Activated CD8-positive, alpha-beta memory T cell treated with anti-CD3 and anti-CD28 coated beads, Interleukin-2, amount 10 ng/mL, durations not matched to agents 7 days and 5 days (primary cell): ENCODE data around the gene CTU1. TPM values are rescaled to one million over a fixed set of nuclear protein-coding genes. Genes with fewer than 3 reads are reported as not detected.
"Not testable (repeated sequence)": the region's sequence is repeated elsewhere in the genome, so short reads cannot be mapped to it uniquely, and the experiment has no call there.

Experiments used
- ATAC-seq: fragments of 150-1000 bp; cut with Tn5 transposase; one replicate; pipeline ENCODE4 v1.10.0; 2021; ENCODE audit warnings: moderate library complexity
- CTCF ChIA-PET: fragments of 350-600 bp; sonication (Branson Sonifier 250); formaldehyde crosslinking; loops from one replicate; lab custom pipeline; 2021; ENCODE audit warnings: antibody characterized with exemption; lab: Charles Lee
- DNase-seq: peaks from one replicate; pipeline ENCODE4 v3.0.0-alpha.2; 2020
- H3K27ac Mint-ChIP-seq: one replicate; pipeline ENCODE4 v1.8.0; 2021; ENCODE audit warnings: mild to moderate bottlenecking, mixed read lengths
- H3K27me3 Mint-ChIP-seq: one replicate; pipeline ENCODE4 v1.8.0; 2021; ENCODE audit warnings: mixed read lengths
- H3K36me3 Mint-ChIP-seq: one replicate; pipeline ENCODE4 v1.8.0; 2021; ENCODE audit warnings: mild to moderate bottlenecking, mixed read lengths
- H3K4me1 Mint-ChIP-seq: one replicate; pipeline ENCODE4 v1.8.0; 2021; ENCODE audit warnings: mixed read lengths
- H3K4me3 Mint-ChIP-seq: one replicate; pipeline ENCODE4 v1.8.0; 2021; ENCODE audit warnings: mild to moderate bottlenecking, moderate library complexity, mixed read lengths
- H3K9me3 Mint-ChIP-seq: one replicate; pipeline ENCODE4 v1.8.0; 2022; ENCODE audit warnings: low read depth, mixed read lengths
- total RNA-seq, 2 experiments: library from RNA; stranded (reverse); gene quantifications; one replicate each; pipeline ENCODE4 v1.2.3, GENCODE V29; 2021

Gene CTU1
- total RNA-seq, result 10 to 100 TPM in 1 of 2 experiments, 1 to 10 TPM in 1; 9.5 to 10.9 TPM

- H3K4me1 Mint-ChIP-seq, result peaks cover 26% of the 10 kb centered on the region
- peak; percentile 98 for ATAC-seq
- peak within 1 kb of the TSS; percentile 89 for H3K27ac Mint-ChIP-seq
- peak; percentile 100 for DNase-seq
- CTCF ChIA-PET, result interaction anchor here (1.1 to 2.6 kb wide), 3 partner anchors 13 to 50 kb away, joined by 3 to 6 read pairs (median 4); no protein-coding TSS in a partner anchor
- H3K9me3 Mint-ChIP-seq, result no peaks in the 10 kb centered on the region
- H3K36me3 Mint-ChIP-seq, result peaks cover 8% of the 10 kb centered on the region
- H3K27me3 Mint-ChIP-seq, result peaks cover 4% of the 10 kb centered on the region
- peak within 1 kb of the TSS; percentile 93 for H3K4me3 Mint-ChIP-seq
Observed at GRCh38 chr19:51108066-51108804, at the start of gene CTU1. CTU1 (minus strand) TSS chr19:51108409; CDS start chr19:51104569, 3,840 bp downstream.

- DNase-seq, result peak; percentile 31
- CTCF ChIA-PET, result interaction anchor here (0.9 to 9.9 kb wide), 11 partner anchors 11 to 182 kb away, joined by 3 to 204 read pairs (median 11); partner anchors contain the start of gene SIGLECL1
- no peak overlapping the region for H3K4me3 Mint-ChIP-seq
- no peaks in the 10 kb centered on the region for H3K36me3 Mint-ChIP-seq
- peaks cover 57% of the 10 kb centered on the region for H3K27me3 Mint-ChIP-seq
- H3K4me1 Mint-ChIP-seq, result peaks cover 30% of the 10 kb centered on the region
- no peak for ATAC-seq
- H3K27ac Mint-ChIP-seq, result no peak overlapping the region
- H3K9me3 Mint-ChIP-seq, result no peaks in the 10 kb centered on the region
Observed at GRCh38 chr19:51157265-51157664, 49.1 kb upstream of the CTU1 start.

- Mint-ChIP-seq H3K4me3 (no peak overlapping the region), H3K4me1 (peaks cover 29% of the 10 kb centered on the region), H3K36me3 (no peaks in the 10 kb centered on the region), H3K27me3 (peaks cover 55% of the 10 kb centered on the region), H3K27ac (no peak overlapping the region), H3K9me3 (no peaks in the 10 kb centered on the region)
- CTCF ChIA-PET, result interaction anchor here (0.9 to 9.9 kb wide), 13 partner anchors 11 to 500 kb away, joined by 3 to 204 read pairs (median 5); partner anchors contain the start of gene SIGLECL1
- no peak for ATAC-seq
- peak; percentile 25 for DNase-seq
Observed at GRCh38 chr19:51156710-51157109, 48.5 kb upstream of the CTU1 start.

GRCh38 chr19:51150627-51151026 lies 42.4 kb upstream of the CTU1 start:
- ATAC-seq, result no peak
- Mint-ChIP-seq H3K27me3 (peaks cover 57% of the 10 kb centered on the region), H3K27ac (no peak overlapping the region)

GRCh38 chr19:51148580-51148979 lies 40.4 kb upstream of the CTU1 start:
- H3K9me3 Mint-ChIP-seq, result no peaks in the 10 kb centered on the region
- ATAC-seq (no peak), DNase-seq (no peak)
- H3K36me3 Mint-ChIP-seq, result no peaks in the 10 kb centered on the region
- H3K4me1 Mint-ChIP-seq, result no peaks in the 10 kb centered on the region
- peaks cover 48% of the 10 kb centered on the region for H3K27me3 Mint-ChIP-seq
- CTCF ChIA-PET, result interaction anchor here (1.2 to 2.3 kb wide), 3 partner anchors 10 to 111 kb away, joined by 4 to 8 read pairs (median 7); no protein-coding TSS in a partner anchor
- H3K4me3 Mint-ChIP-seq, result no peak overlapping the region
- H3K27ac Mint-ChIP-seq, result no peak overlapping the region

More at GRCh38 chr19:51150627-51151026, 42.4 kb upstream of the CTU1 start:
- Mint-ChIP-seq H3K9me3 (no peaks in the 10 kb centered on the region), H3K4me1 (no peaks in the 10 kb centered on the region), H3K36me3 (no peaks in the 10 kb centered on the region), H3K4me3 (no peak overlapping the region)
- peak; percentile 11 for DNase-seq
- CTCF ChIA-PET, result interaction anchor here (2.3 kb wide), 2 partner anchors 8 to 109 kb away, joined by 7 to 8 read pairs; no protein-coding TSS in a partner anchor

GRCh38 chr19:51147663-51148062 lies 39.5 kb upstream of the CTU1 start:
- Mint-ChIP-seq H3K4me1 (no peaks in the 10 kb centered on the region), H3K36me3 (no peaks in the 10 kb centered on the region), H3K27me3 (peaks cover 39% of the 10 kb centered on the region), H3K27ac (no peak overlapping the region), H3K4me3 (no peak overlapping the region), H3K9me3 (no peaks in the 10 kb centered on the region)
- CTCF ChIA-PET, result interaction anchor here (4.4 kb wide), 1 partner anchor 10 kb away, joined by 21 read pairs; no protein-coding TSS in a partner anchor
- DNase-seq (peak; percentile 5), ATAC-seq (no peak)

- H3K4me3 Mint-ChIP-seq, result no peak overlapping the region
- ATAC-seq (no peak), DNase-seq (no peak)
- CTCF ChIA-PET, result interaction anchor here (4.4 kb wide), 1 partner anchor 11 kb away, joined by 21 read pairs; no protein-coding TSS in a partner anchor
- H3K9me3 Mint-ChIP-seq, result no peaks in the 10 kb centered on the region
- no peaks in the 10 kb centered on the region for H3K36me3 Mint-ChIP-seq
- H3K27me3 Mint-ChIP-seq, result peaks cover 37% of the 10 kb centered on the region
- no peaks in the 10 kb centered on the region for H3K4me1 Mint-ChIP-seq
- H3K27ac Mint-ChIP-seq, result no peak overlapping the region
Observed at GRCh38 chr19:51146751-51147150, 38.5 kb upstream of the CTU1 start.

- DNase-seq, result no peak
- no peaks in the 10 kb centered on the region for H3K9me3 Mint-ChIP-seq
- peaks cover 33% of the 10 kb centered on the region for H3K27me3 Mint-ChIP-seq
- no peaks in the 10 kb centered on the region for H3K36me3 Mint-ChIP-seq
- ATAC-seq, result no peak
- H3K4me1 Mint-ChIP-seq, result no peaks in the 10 kb centered on the region
- no peak overlapping the region for H3K4me3 Mint-ChIP-seq
- CTCF ChIA-PET, result interaction anchor here (4.4 kb wide), 1 partner anchor 12 kb away, joined by 21 read pairs; no protein-coding TSS in a partner anchor
- no peak overlapping the region for H3K27ac Mint-ChIP-seq
Observed at GRCh38 chr19:51145916-51146493, 37.8 kb upstream of the CTU1 start.

GRCh38 chr19:51144482-51145045 lies 36.4 kb upstream of the CTU1 start:
- CTCF ChIA-PET, result interaction anchor here (4.4 kb wide), 1 partner anchor 14 kb away, joined by 21 read pairs; no protein-coding TSS in a partner anchor
- no peak overlapping the region for H3K4me3 Mint-ChIP-seq
- H3K9me3 Mint-ChIP-seq, result no peaks in the 10 kb centered on the region
- no peak for ATAC-seq
- peaks cover 30% of the 10 kb centered on the region for H3K27me3 Mint-ChIP-seq
- DNase-seq, result no peak
- no peaks in the 10 kb centered on the region for H3K4me1 Mint-ChIP-seq
- H3K36me3 Mint-ChIP-seq, result no peaks in the 10 kb centered on the region
- H3K27ac Mint-ChIP-seq, result no peak overlapping the region

- H3K36me3 Mint-ChIP-seq, result no peaks in the 10 kb centered on the region
Observed at GRCh38 chr19:51143486-51143885, 35.3 kb upstream of the CTU1 start.

GRCh38 chr19:51142809-51143475 lies 34.7 kb upstream of the CTU1 start:
- ATAC-seq, H3K4me3 Mint-ChIP-seq, H3K4me1 Mint-ChIP-seq, H3K9me3 Mint-ChIP-seq, H3K36me3 Mint-ChIP-seq, H3K27ac Mint-ChIP-seq, CTCF ChIA-PET, DNase-seq: not testable (repeated sequence)
- H3K27me3 Mint-ChIP-seq, result peaks cover 26% of the 10 kb centered on the region

More at GRCh38 chr19:51143486-51143885, 35.3 kb upstream of the CTU1 start:
- H3K9me3 Mint-ChIP-seq, result no peaks in the 10 kb centered on the region
- no peak for ATAC-seq
- peaks cover 27% of the 10 kb centered on the region for H3K27me3 Mint-ChIP-seq
- no peaks in the 10 kb centered on the region for H3K4me1 Mint-ChIP-seq
- CTCF ChIA-PET, result no interaction called here
- no peak for DNase-seq
- no peak overlapping the region for H3K4me3 Mint-ChIP-seq
- H3K27ac Mint-ChIP-seq, result no peak overlapping the region

- ATAC-seq, result no peak
- H3K4me3 Mint-ChIP-seq, result no peak within 1 kb of the TSS
- no peak within 1 kb of the TSS for H3K27ac Mint-ChIP-seq
- H3K36me3 Mint-ChIP-seq, result no peaks in the 10 kb centered on the region
- H3K4me1 Mint-ChIP-seq, result peaks cover 2% of the 10 kb centered on the region
- DNase-seq, result no peak
- peaks cover 34% of the 10 kb centered on the region for H3K27me3 Mint-ChIP-seq
- no peaks in the 10 kb centered on the region for H3K9me3 Mint-ChIP-seq
- CTCF ChIA-PET, result no interaction called here
Observed at GRCh38 chr19:51142119-51142518, 33.9 kb upstream of the CTU1 start, which contains the start of gene SIGLEC7. SIGLEC7 (plus strand) TSS chr19:51142301; CDS start chr19:51142370, 69 bp downstream.
